Choroid plexus epithelial cell (primary cell): ENCODE data around the gene TMBIM1.

Experiments
- DNase-seq: peaks from one replicate; pipeline ENCODE4 v3.0.0-alpha.2; 2010; ENCODE audit warnings: low read depth
- H3K4me3 ChIP-seq: 2 replicates; pipeline ENCODE4 v1.5.1; 2011; ENCODE audit warnings: low read depth, mild to moderate bottlenecking, control low read depth, low read length, moderate library complexity
- TF ChIP-seq, protein P1 (sequence below): conservative IDR thresholded peaks from 2 replicates; pipeline ENCODE4 v1.5.1; 2011; ENCODE audit warnings: low read depth, mild to moderate bottlenecking, control low read depth, inconsistent platforms, low read length, moderate library complexity

Gene TMBIM1

DNA sequence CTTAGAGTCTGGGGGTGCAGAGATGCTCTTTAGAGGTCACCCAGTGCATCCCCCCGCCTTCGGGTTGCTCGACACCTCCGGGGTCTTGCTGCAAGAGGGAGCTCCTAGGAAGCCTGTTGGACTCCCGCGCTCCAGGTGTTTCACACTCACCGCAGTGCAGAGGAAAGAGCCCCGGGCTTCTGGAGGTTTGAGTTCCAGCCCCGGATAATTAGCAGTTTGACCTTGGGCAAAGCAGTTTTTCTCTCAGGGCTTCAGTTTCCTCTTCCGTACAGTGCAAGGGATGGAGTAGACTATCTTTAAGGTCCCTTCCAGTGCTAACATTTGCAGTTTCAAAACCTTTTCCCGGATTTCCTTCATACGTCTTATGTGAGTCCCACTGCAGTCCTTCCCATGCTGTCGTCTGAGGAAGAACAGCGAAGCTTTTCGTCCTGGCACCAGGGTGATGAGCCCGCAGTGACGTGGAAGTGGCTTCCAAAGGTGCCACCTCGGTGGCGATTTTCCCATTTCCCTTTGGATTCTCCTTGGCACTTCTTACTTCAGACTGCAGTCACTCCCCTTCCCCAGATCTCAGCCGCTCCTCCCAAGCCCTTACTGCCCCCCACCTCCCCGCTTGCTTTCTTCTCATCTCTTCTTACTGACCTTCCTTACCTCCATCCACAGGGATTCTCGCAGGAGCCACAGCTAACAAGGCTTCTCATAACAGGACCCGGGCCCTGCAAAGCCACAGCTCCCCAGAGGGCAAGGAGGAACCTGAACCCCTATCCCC is 21.4 kb downstream of the TMBIM1 start:
- TF ChIP-seq, protein P1, sequence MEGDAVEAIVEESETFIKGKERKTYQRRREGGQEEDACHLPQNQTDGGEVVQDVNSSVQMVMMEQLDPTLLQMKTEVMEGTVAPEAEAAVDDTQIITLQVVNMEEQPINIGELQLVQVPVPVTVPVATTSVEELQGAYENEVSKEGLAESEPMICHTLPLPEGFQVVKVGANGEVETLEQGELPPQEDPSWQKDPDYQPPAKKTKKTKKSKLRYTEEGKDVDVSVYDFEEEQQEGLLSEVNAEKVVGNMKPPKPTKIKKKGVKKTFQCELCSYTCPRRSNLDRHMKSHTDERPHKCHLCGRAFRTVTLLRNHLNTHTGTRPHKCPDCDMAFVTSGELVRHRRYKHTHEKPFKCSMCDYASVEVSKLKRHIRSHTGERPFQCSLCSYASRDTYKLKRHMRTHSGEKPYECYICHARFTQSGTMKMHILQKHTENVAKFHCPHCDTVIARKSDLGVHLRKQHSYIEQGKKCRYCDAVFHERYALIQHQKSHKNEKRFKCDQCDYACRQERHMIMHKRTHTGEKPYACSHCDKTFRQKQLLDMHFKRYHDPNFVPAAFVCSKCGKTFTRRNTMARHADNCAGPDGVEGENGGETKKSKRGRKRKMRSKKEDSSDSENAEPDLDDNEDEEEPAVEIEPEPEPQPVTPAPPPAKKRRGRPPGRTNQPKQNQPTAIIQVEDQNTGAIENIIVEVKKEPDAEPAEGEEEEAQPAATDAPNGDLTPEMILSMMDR: no peak
- DNase-seq: no peak
- H3K4me3 ChIP-seq: peak overlapping the region; percentile 94

DNA sequence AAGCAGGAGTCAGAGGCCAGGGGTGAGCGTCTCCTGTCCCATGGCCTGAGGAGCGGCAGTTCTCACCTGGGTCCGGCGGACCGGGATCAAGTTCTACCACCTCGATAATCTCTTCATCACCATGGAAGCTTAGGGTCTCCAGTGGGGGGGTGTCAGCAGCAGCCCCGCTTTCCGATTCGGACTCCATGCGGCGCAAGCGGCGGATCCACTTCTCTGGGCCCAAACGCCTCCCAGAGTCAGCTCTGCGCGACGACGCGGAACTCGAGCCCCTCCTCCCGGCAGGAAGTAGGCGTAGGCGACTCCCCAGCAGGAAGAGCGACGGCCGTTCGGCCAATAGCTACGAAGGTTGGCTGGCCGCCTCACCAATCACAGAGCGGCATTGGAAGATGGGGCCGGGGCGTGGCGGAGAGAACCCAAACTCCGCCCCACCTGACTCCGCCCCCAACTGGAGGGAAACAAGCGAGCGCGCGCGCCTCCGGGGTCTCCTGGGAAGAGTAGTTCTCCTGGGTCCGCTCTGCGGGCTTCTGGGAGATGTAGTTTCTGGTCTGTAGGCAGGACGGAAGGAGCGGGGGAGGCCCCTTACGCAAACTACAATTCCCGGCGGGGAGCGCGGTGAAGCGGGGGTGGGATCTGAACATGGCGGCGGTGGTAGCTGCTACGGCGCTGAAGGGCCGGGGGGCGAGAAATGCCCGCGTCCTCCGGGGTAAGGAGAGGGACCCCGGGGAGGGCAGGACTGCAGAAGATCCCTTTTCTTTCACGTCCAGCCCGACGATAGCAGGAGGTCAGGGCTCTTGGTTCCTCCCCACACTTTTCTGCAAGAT is 22.2 kb downstream of the TMBIM1 start, which contains the start of the genes AAMP and PNKD:
AAMP (minus strand) TSS at position 238 of the 821 bp plus-strand sequence; CDS start at position 187, 51 bp downstream.
PNKD (plus strand) TSS at position 620 of the 821 bp plus-strand sequence; CDS start at position 637, 17 bp downstream.
- TF ChIP-seq, protein P1: peak; percentile 29
- peak; percentile 100 for DNase-seq
- H3K4me3 ChIP-seq: peak within 1 kb of the TSS; percentile 94

- TF ChIP-seq, protein P1: no peak
- no peak for DNase-seq
Measured at GRCh38 chr2:218267259-218267658, 25.0 kb downstream of the TMBIM1 start.

GRCh38 chr2:218266316-218266979 is 25.9 kb downstream of the TMBIM1 start:
- TF ChIP-seq, protein P1: no peak
- no peak for DNase-seq
- no peak overlapping the region for H3K4me3 ChIP-seq

More at GRCh38 chr2:218267259-218267658, 25.0 kb downstream of the TMBIM1 start:
- no peak overlapping the region for H3K4me3 ChIP-seq

DNA sequence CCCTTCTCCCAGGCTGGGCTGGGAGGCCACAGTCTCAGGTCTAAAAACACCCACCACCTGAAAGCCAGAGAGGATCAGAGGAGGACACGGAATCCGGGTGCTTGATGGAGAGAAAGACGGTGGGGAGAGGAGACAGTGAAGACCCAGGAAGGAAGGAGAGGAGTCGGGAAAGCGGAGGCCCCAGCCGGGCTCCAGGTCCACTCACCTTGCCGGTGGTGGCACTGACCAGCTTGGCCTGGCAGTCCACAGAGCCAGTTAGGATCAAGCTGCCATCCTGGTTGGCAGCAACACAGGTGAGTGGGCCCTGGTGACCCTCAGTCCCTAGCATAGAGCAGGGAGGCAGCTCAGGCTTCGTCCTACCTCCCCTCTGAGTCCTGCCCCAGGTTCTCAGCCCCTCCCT is 26.7 kb downstream of the TMBIM1 start:
- no peak overlapping the region for H3K4me3 ChIP-seq
- no peak for DNase-seq
- TF ChIP-seq, protein P1: no peak

- no peak for DNase-seq
- TF ChIP-seq, protein P1: no peak
- H3K4me3 ChIP-seq: no peak overlapping the region
Measured at GRCh38 chr2:218264773-218265561, 27.3 kb downstream of the TMBIM1 start.
